GM18508 (cell line): ENCODE measurements around the gene GPD1.

Experiments used
- ATAC-seq: cut with Tn5 transposase; IDR thresholded peaks from one replicate; pipeline ENCODE4 v1.9.1; 2021; ENCODE audit warnings: moderate number of reproducible peaks; ENCODE audit not compliant: insufficient read depth, unreplicated experiment

The GPD1 gene

DNA sequence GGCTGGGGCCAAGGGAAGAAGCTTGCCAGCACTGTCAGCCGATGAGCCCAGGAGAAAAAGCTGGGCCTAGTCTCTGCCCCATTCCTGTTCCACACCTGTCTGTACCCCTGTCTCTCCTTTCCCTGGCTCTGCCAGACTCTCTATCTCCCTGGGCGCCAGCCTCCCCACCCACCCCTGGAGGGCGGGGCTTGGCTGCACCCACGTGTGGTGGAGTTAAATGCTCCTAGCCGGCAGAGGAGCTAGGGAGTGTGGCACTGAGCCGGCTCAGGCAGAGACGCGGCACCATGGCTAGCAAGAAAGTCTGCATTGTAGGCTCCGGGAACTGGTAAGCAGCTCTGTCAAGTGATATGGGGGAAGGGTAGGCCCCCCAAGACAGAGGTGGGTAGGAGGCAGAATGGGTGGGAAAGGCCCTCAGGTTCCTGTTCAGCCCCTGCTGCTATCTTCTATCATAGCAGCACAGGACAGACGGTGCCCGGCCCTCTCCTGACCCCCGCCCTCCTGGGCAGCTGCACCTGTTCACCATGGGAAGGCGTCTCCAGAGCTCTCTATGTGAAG, at the start of gene GPD1:
TSS of gene GPD1 (plus strand) at position 242 of the 555 bp plus-strand sequence. CDS start at position 285, 43 bp downstream.
- ATAC-seq: no peak

DNA sequence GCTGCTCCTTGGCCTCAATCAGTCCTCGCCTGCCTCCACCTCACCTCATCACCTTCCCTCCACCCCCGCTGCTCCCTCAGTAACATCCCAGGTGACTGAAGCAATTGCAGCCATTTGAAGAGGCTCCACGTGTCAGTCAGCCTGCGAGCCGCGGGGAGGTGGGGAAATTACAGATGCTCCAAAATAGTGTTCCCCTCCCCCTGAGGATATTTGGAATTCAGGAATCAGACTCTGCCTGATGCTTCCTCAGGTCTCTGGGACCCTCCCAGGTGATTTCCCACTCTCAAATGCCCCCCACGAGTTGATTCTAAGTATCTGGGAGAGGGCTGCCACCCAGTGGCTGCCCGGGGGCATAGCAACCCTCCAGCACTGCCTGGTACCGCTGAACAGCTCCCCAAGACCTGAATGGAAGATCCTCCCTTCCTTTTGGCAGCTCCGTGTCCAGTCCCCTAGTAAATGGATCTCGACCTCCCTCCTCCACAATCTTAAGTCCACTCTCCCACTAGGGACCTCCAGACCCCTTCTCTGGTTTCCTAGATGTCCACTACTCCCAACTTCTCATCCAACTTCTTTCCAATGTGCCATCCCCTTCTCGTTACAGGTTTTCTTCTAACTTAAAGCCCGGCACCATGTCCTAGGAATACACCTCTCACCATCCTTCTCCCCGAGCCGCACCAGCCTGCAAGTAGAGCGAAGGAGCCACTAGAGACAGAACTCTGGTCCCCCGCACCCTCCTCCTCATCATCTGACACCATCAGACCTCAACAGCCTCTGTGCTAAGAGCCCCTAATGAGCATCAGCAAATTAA, 47.8 kb upstream of the GPD1 start:
- no peak for ATAC-seq

- ATAC-seq: no peak
Measured at GRCh38 chr12:50056639-50056976, 47.2 kb upstream of the GPD1 start.

DNA sequence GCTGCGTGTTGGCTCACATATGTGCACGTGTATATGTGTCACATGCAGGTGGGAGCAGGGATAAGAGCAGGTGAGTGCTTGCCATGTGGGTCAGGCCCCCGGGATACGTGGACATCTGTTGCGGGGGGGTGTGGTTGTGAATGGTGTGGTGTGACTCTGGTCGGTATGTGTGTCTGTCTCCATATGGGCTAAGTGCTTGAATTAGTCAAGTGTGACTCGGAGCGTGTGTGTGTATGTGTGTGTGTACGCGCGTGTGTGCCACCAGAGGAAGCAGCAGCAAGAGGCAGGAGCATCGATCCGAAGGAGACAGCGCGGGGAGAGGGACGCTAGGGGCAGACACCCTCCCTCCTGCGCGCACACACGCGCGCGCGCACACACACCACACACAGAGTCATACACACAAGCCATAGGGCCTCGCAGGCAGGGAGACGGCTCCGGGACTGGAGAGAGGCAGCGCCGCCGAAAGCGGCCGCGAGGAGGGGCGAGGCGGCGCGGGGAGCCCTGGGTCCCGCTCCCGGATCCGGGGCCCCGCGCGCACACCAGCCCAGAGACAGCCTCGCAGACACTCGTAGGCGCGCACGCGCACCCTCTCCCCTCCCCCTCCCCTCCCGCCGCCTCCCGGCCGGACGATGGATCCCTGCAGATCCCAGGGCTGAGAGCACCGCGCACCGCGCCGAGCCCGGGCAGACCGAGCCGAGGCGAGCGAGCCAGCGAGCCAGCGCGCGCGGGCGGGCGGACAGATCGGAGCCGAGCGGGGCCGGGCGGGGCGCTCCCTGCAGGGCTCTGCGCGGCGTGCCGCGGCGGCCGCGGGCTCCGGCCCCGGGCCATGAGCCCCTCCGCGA, 46.6 kb upstream of the GPD1 start, which contains the start of gene ASIC1:
TSS of gene ASIC1 (plus strand) at position 597 of the 842 bp plus-strand sequence. CDS start 1,171 bp downstream, outside the sequence.
- ATAC-seq: no peak

DNA sequence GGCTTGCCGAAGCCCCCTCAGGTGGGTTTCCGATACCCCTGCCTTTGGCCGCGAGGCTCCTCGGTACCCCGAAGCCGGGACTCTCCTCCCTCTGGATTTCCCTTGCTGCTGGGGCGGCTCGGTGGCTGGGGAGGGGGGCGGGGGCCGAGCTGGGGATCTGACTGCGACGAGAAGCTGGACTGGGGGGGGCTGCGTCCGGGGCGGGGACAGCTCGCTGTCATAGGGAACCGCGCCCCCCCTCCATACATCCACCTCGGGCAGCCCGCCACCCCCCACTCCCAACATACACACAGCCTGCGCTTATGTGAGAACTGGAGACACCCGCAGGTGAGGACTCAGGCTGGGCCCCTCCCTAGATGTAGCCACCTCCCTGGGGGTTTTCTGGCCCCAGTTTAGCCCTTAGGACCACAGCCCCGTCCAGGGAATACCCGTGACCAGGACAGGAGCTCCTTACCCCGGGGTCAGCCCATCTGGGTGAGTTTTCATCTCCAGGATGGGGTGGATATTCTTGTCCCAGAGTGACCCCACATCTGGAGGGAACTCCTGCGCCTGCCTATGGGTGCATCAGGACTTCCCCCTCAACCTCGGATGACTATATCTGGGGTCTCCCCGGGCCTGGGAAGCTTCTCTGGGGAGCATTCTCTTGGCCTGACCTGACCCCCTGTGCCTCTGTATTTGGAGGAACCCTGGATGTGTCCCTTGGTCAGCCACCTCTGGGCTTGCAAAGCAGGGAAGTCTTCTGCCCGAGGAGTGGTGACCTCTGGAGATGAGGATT, 45.7 kb upstream of the GPD1 start:
- ATAC-seq: no peak

- no peak for ATAC-seq
Measured at GRCh38 chr12:50058743-50059312, 45.0 kb upstream of the GPD1 start.

- ATAC-seq: no peak
Measured at GRCh38 chr12:50059440-50060119, 44.2 kb upstream of the GPD1 start.

- no peak for ATAC-seq
Measured at GRCh38 chr12:50060120-50060468, 43.7 kb upstream of the GPD1 start.

- no peak for ATAC-seq
Measured at GRCh38 chr12:50061171-50061570, 42.6 kb upstream of the GPD1 start.

GRCh38 chr12:50061946-50062686, 41.7 kb upstream of the GPD1 start:
- ATAC-seq: no peak

- ATAC-seq: no peak
Measured at GRCh38 chr12:50062728-50063460, 40.9 kb upstream of the GPD1 start.

- no peak for ATAC-seq
Measured at GRCh38 chr12:50065726-50066310, 38.0 kb upstream of the GPD1 start.

- no peak for ATAC-seq
Measured at GRCh38 chr12:50066402-50066801, 37.4 kb upstream of the GPD1 start.

DNA sequence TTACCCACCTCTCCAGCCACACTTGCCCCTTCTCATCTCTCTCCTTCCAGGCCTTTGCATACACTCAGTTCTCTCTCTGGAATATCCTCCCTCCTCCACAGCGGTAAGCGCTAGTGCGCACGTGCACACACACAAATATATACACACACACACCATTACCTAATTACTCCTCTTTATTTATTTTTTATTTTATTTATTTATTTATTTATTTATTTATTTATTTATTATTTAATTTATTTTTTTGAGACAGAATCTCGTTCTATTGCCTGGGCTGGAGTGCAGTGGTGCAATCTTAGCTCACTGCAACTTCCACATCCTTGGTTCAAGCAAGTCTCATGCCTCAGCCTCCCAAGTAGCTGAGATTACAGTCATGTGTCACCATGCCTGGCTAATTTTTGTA, 34.7 kb upstream of the GPD1 start:
- no peak for ATAC-seq

DNA sequence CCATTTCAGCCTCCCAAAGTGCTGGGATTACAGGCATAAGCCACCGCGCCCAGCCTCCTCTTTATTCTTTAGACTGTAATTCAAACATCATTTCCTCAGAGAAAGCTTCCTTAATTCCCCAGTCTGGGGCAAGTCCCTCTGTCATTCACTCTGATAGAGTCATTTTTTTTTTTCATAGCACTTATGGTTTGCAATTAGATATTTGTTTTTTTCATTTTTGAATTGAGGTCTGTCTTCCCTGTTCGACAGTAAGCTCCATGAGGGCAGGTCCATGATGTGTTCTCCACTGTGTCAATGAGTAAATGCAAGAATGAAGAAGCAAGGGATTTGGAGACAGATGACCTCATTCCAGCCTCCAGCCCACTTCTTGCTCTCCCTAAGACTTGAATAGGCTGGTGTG, 34.3 kb upstream of the GPD1 start:
- ATAC-seq: no peak

GRCh38 chr12:50070314-50071060, 33.3 kb upstream of the GPD1 start:
- no peak for ATAC-seq

DNA sequence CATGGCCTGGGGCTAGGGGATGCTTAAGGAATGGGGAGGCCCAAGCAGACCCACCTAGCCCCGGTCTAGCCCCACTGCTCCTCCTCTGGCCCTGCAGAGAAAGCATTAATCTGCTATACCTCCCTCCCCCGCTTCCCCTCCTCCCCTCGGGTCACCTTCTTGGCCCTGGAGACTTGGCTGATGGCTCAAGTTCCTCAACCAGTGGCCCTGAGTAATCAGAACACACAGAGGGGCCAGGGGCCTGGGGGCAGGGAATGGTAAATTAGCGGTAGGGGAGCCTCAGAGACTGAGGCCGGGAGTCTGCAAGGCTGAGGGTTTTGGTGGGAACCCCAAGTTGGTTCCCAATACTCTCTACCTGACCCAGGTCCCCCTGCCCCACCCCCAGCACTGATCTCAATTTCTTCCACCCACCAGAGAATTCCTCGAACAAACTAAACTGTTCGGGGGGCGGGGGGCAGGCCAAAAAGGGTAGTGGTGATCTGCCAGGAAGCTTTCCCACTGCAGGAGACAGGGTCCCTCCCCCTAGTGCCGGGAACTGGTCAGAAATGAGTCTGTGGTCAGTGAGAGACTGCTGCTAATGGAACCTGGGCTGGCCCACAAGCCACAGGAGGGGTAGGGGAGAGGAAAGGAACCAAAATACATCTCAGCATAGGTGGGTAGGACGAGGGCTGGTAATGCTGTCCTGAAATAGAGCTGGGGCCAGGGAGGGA, 31.5 kb upstream of the GPD1 start:
- ATAC-seq: no peak
